Ishikawa (cell line): ENCODE data around the gene PIK3CD.

ENCODE experiments used
- CEBPB ChIP-seq: IDR thresholded peaks from 2 replicates; pipeline ENCODE4 v1.6.1; 2012
- CREB1 ChIP-seq: IDR thresholded peaks from 2 replicates; pipeline ENCODE4 v1.6.1; 2012; ENCODE audit warnings: low read depth
- EP300 ChIP-seq: IDR thresholded peaks from 2 replicates; pipeline ENCODE4 v1.6.1; 2012; ENCODE audit warnings: borderline replicate concordance
- TAF1 ChIP-seq: IDR thresholded peaks from 2 replicates; pipeline ENCODE4 v1.6.1; 2012; ENCODE audit warnings: low read depth, mild to moderate bottlenecking
- ZBTB7A ChIP-seq: IDR thresholded peaks from 2 replicates; pipeline ENCODE4 v1.6.1; 2012; ENCODE audit warnings: low read depth
- TF ChIP-seq, protein P1 (sequence below): IDR thresholded peaks from 2 replicates; pipeline ENCODE4 v1.6.1; 2012

DNA sequence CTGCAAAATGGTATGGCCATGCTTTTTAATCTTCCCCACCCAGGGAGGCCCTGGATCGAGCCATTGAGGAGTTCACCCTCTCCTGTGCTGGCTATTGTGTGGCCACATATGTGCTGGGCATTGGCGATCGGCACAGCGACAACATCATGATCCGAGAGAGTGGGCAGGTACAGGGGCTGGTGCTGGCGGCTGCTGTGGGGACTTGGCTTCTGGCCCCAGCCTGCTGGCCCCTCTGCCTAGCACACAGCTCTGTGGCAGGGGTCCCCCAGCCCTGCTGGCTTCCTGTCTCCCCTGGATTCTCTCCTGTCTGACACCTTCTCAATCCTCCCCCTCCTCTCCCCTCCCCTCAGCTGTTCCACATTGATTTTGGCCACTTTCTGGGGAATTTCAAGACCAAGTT lies 72.4 kb downstream of the PIK3CD start:
- no peak for TF ChIP-seq CEBPB
- TF ChIP-seq ZBTB7A: no peak
- TF ChIP-seq CREB1: no peak
- TF ChIP-seq EP300: no peak
- TF ChIP-seq, protein P1, sequence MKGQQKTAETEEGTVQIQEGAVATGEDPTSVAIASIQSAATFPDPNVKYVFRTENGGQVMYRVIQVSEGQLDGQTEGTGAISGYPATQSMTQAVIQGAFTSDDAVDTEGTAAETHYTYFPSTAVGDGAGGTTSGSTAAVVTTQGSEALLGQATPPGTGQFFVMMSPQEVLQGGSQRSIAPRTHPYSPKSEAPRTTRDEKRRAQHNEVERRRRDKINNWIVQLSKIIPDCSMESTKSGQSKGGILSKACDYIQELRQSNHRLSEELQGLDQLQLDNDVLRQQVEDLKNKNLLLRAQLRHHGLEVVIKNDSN: no peak
- TF ChIP-seq TAF1: no peak
